Activated CD8-positive, alpha-beta T cell treated with anti-CD3 and anti-CD28 coated beads, Interleukin-2, amount 10 ng/mL, durations not matched to agents 7 days and 5 days (primary cell): ENCODE data around the gene C11orf97. TPM values are rescaled to one million over a fixed set of nuclear protein-coding genes. Genes with fewer than 3 reads are reported as not detected.
"Not testable (repeated sequence)": the region's sequence is repeated elsewhere in the genome, so short reads cannot be mapped to it uniquely, and the experiment has no call there.

ENCODE experiments used
- ATAC-seq: fragments of 150-1000 bp; cut with Tn5 transposase; one replicate; pipeline ENCODE4 v1.10.0; 2021; ENCODE audit warnings: moderate library complexity
- CTCF ChIA-PET: fragments of 350-600 bp; sonication (Branson Sonifier 250); formaldehyde crosslinking; loops from one replicate; lab custom pipeline; 2021; ENCODE audit warnings: antibody characterized with exemption; lab: Charles Lee
- POLR2A ChIA-PET: fragments of 350-600 bp; sonication (Branson Sonifier 250); formaldehyde crosslinking; loops from one replicate; lab custom pipeline; 2021; ENCODE audit warnings: antibody characterized with exemption; lab: Charles Lee
- DNase-seq: peaks from one replicate; pipeline ENCODE4 v3.0.0-alpha.2; 2020
- H3K27ac Mint-ChIP-seq: one replicate; pipeline ENCODE4 v1.8.0; 2021; ENCODE audit warnings: mild to moderate bottlenecking, mixed read lengths
- H3K27me3 Mint-ChIP-seq: one replicate; pipeline ENCODE4 v1.8.0; 2021; ENCODE audit warnings: low read depth, mixed read lengths
- H3K36me3 Mint-ChIP-seq: one replicate; pipeline ENCODE4 v1.8.0; 2021; ENCODE audit warnings: low read depth, mixed read lengths
- H3K4me1 Mint-ChIP-seq: one replicate; pipeline ENCODE4 v1.8.0; 2021; ENCODE audit warnings: low read depth, mixed read lengths
- H3K4me3 Mint-ChIP-seq: one replicate; pipeline ENCODE4 v1.8.0; 2021; ENCODE audit warnings: mild to moderate bottlenecking, mixed read lengths
- H3K9me3 Mint-ChIP-seq: one replicate; pipeline ENCODE4 v1.8.0; 2022; ENCODE audit warnings: mixed read lengths; ENCODE audit not compliant: insufficient read depth
- total RNA-seq, 2 experiments: library from RNA; stranded (reverse); gene quantifications; one replicate each; pipeline ENCODE4 v1.2.3, GENCODE V29; 2021

C11orf97 gene
- total RNA-seq, 2 experiments from 2014 or later: not detected

GRCh38 chr11:94545264-94546161 is 33.3 kb downstream of the C11orf97 start:
- Mint-ChIP-seq H3K27ac (peak overlapping the region; percentile 79), H3K9me3 (no peaks in the 10 kb centered on the region), H3K4me3 (peak overlapping the region; percentile 75), H3K4me1 (peaks cover 38% of the 10 kb centered on the region), H3K27me3 (no peaks in the 10 kb centered on the region), H3K36me3 (peaks cover 16% of the 10 kb centered on the region)
- ATAC-seq (no peak), DNase-seq (no peak)
- ChIA-PET POLR2A (no interaction called here), CTCF (interaction anchor here (1.2 kb wide), 1 partner anchor 25 kb away, joined by 4 read pairs; no protein-coding TSS in a partner anchor)

- H3K27me3 Mint-ChIP-seq: no peaks in the 10 kb centered on the region
- no peak for DNase-seq
- peaks cover 18% of the 10 kb centered on the region for H3K36me3 Mint-ChIP-seq
- H3K27ac Mint-ChIP-seq: no peak overlapping the region
- CTCF ChIA-PET: interaction anchor here (1.2 kb wide), 1 partner anchor 26 kb away, joined by 4 read pairs; no protein-coding TSS in a partner anchor
- H3K9me3 Mint-ChIP-seq: no peaks in the 10 kb centered on the region
- no peak for ATAC-seq
- POLR2A ChIA-PET: no interaction called here
- peak overlapping the region; percentile 75 for H3K4me3 Mint-ChIP-seq
- H3K4me1 Mint-ChIP-seq: peaks cover 38% of the 10 kb centered on the region
These were observed 33.9 kb downstream of the C11orf97 start for GRCh38 chr11:94546162-94546470.

GRCh38 chr11:94546886-94547285 is 34.6 kb downstream of the C11orf97 start:
- ATAC-seq: no peak
- peaks cover 18% of the 10 kb centered on the region for H3K36me3 Mint-ChIP-seq
- ChIA-PET CTCF (interaction anchor here (0.6 to 1.3 kb wide), 2 partner anchors 25 to 27 kb away, joined by 3 read pairs; no protein-coding TSS in a partner anchor), POLR2A (no interaction called here)
- H3K4me3 Mint-ChIP-seq: peak overlapping the region; percentile 6
- no peaks in the 10 kb centered on the region for H3K27me3 Mint-ChIP-seq
- H3K4me1 Mint-ChIP-seq: peaks cover 38% of the 10 kb centered on the region
- H3K9me3 Mint-ChIP-seq: no peaks in the 10 kb centered on the region
- H3K27ac Mint-ChIP-seq: no peak overlapping the region
- no peak for DNase-seq

- Mint-ChIP-seq H3K27me3 (no peaks in the 10 kb centered on the region), H3K27ac (no peak overlapping the region), H3K4me1 (peaks cover 28% of the 10 kb centered on the region), H3K4me3 (no peak overlapping the region), H3K9me3 (no peaks in the 10 kb centered on the region), H3K36me3 (peaks cover 18% of the 10 kb centered on the region)
- DNase-seq (no peak), ATAC-seq (no peak)
- ChIA-PET POLR2A (no interaction called here), CTCF (no interaction called here)
These were observed 36.9 kb downstream of the C11orf97 start for GRCh38 chr11:94549146-94549545.

GRCh38 chr11:94550513-94550912 is 38.3 kb downstream of the C11orf97 start:
- ATAC-seq: no peak
- Mint-ChIP-seq H3K27me3 (no peaks in the 10 kb centered on the region), H3K4me1 (peaks cover 21% of the 10 kb centered on the region), H3K4me3 (no peak overlapping the region), H3K27ac (no peak overlapping the region), H3K9me3 (no peaks in the 10 kb centered on the region), H3K36me3 (peaks cover 15% of the 10 kb centered on the region)
- POLR2A ChIA-PET: no interaction called here
- CTCF ChIA-PET: no interaction called here
- DNase-seq: no peak

GRCh38 chr11:94553938-94554337 is 41.7 kb downstream of the C11orf97 start:
- ATAC-seq (no peak), DNase-seq (no peak)
- no peaks in the 10 kb centered on the region for H3K4me1 Mint-ChIP-seq
- POLR2A ChIA-PET: interaction anchor here (1.0 kb wide), 1 partner anchor 10 kb away, joined by 4 read pairs; the partner anchor contains the start of gene FUT4
- H3K27ac Mint-ChIP-seq: no peak overlapping the region
- CTCF ChIA-PET: no interaction called here
- H3K9me3 Mint-ChIP-seq: no peaks in the 10 kb centered on the region
- H3K27me3 Mint-ChIP-seq: no peaks in the 10 kb centered on the region
- H3K4me3 Mint-ChIP-seq: no peak overlapping the region
- H3K36me3 Mint-ChIP-seq: peaks cover 8% of the 10 kb centered on the region

- POLR2A ChIA-PET, H3K4me1 Mint-ChIP-seq, H3K4me3 Mint-ChIP-seq, DNase-seq, H3K36me3 Mint-ChIP-seq, H3K9me3 Mint-ChIP-seq, ATAC-seq, H3K27ac Mint-ChIP-seq, H3K27me3 Mint-ChIP-seq: not testable (repeated sequence)
- CTCF ChIA-PET: interaction anchor here (1.3 kb wide), 1 partner anchor 37 kb away, joined by 3 read pairs; no protein-coding TSS in a partner anchor
These were observed 43.6 kb downstream of the C11orf97 start for GRCh38 chr11:94555752-94556329.

- Mint-ChIP-seq H3K27ac (no peak overlapping the region), H3K4me1 (no peaks in the 10 kb centered on the region), H3K4me3 (no peak overlapping the region), H3K9me3 (no peaks in the 10 kb centered on the region), H3K36me3 (no peaks in the 10 kb centered on the region), H3K27me3 (no peaks in the 10 kb centered on the region)
- DNase-seq (no peak), ATAC-seq (no peak)
- ChIA-PET CTCF (no interaction called here), POLR2A (no interaction called here)
These were observed 45.2 kb downstream of the C11orf97 start for GRCh38 chr11:94557421-94557820.

- H3K9me3 Mint-ChIP-seq: no peaks in the 10 kb centered on the region
- POLR2A ChIA-PET: no interaction called here
- H3K27me3 Mint-ChIP-seq: no peaks in the 10 kb centered on the region
- H3K27ac Mint-ChIP-seq: no peak overlapping the region
- CTCF ChIA-PET: no interaction called here
- no peaks in the 10 kb centered on the region for H3K4me1 Mint-ChIP-seq
- no peaks in the 10 kb centered on the region for H3K36me3 Mint-ChIP-seq
- no peak for ATAC-seq
- H3K4me3 Mint-ChIP-seq: no peak overlapping the region
- no peak for DNase-seq
These were observed 45.7 kb downstream of the C11orf97 start for GRCh38 chr11:94557992-94558391.

- Mint-ChIP-seq H3K4me3 (no peak overlapping the region), H3K36me3 (no peaks in the 10 kb centered on the region), H3K4me1 (no peaks in the 10 kb centered on the region), H3K9me3 (no peaks in the 10 kb centered on the region), H3K27ac (no peak overlapping the region), H3K27me3 (no peaks in the 10 kb centered on the region)
- ChIA-PET POLR2A (interaction anchor here (0.8 kb wide), 1 partner anchor 59 kb away, joined by 3 read pairs; no protein-coding TSS in a partner anchor), CTCF (no interaction called here)
- ATAC-seq (no peak), DNase-seq (no peak)
These were observed 46.2 kb downstream of the C11orf97 start for GRCh38 chr11:94558468-94558867.

GRCh38 chr11:94558932-94559331 is 46.7 kb downstream of the C11orf97 start:
- Mint-ChIP-seq H3K9me3 (no peaks in the 10 kb centered on the region), H3K27me3 (no peaks in the 10 kb centered on the region), H3K27ac (no peak overlapping the region), H3K36me3 (no peaks in the 10 kb centered on the region), H3K4me1 (no peaks in the 10 kb centered on the region), H3K4me3 (no peak overlapping the region)
- ATAC-seq: no peak
- ChIA-PET POLR2A (interaction anchor here (0.8 kb wide), 1 partner anchor 60 kb away, joined by 3 read pairs; no protein-coding TSS in a partner anchor), CTCF (no interaction called here)
- no peak for DNase-seq

GRCh38 chr11:94559361-94559760 is 47.1 kb downstream of the C11orf97 start:
- H3K4me1 Mint-ChIP-seq: no peaks in the 10 kb centered on the region
- POLR2A ChIA-PET: interaction anchor here (0.8 kb wide), 1 partner anchor 60 kb away, joined by 3 read pairs; no protein-coding TSS in a partner anchor
- H3K27me3 Mint-ChIP-seq: no peaks in the 10 kb centered on the region
- H3K27ac Mint-ChIP-seq: no peak overlapping the region
- H3K9me3 Mint-ChIP-seq: no peaks in the 10 kb centered on the region
- H3K36me3 Mint-ChIP-seq: no peaks in the 10 kb centered on the region
- H3K4me3 Mint-ChIP-seq: no peak overlapping the region
- ATAC-seq: no peak
- no peak for DNase-seq
- CTCF ChIA-PET: no interaction called here
